CD4-positive, alpha-beta T cell treated with Interleukin-4 for 1 hour (primary cell): ENCODE results near the gene GTF2I.
"Not testable (repeated sequence)": the region's sequence is repeated elsewhere in the genome, so short reads cannot be mapped to it uniquely, and the experiment has no call there.

ENCODE experiments used
- DNase-seq, 2 donors: peaks; one replicate each; pipeline ENCODE4 v3.0.0-alpha.2; 2020 to 2022

The GTF2I gene

DNA sequence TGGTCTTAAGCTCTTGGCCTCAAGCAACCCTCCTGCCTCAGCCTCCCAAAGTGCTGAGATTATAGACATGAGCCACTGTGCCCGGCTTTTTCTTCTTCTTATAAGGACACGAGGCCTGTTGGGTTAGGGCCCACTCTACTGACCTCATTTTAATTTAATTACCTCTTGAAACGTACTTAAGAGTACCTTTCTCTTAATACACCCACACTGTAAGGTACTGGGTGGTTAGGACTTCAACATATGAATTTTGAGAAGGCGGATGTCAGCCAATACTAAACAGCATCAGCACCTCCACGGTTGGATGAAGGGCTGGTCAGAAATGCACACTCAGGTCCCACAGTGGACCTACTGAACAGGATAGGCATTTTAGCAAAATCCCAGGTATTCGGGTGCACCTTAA, 124.2 kb downstream of the GTF2I start:
- not testable (repeated sequence) for DNase-seq

DNA sequence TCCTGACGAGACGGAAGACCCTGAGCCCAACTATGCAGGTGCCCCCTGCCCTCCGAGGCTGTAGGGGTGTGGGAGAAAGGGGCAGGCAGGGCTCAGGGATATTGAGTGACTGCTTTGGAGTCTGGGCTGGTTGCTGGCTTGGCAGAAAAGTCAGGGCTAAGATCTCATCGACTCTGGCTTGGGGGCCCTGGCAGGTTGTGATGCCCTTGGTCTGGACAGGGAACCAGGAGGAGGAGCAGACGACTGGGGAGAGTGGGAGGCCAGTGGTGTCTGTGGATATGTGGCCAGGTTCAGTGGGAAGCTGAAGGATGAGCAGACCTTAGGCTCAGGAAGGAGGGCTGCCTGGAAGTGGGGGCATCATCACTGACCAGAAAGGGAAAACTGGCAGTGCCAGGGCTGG, 126.1 kb downstream of the GTF2I start:
- not testable (repeated sequence) for DNase-seq

DNA sequence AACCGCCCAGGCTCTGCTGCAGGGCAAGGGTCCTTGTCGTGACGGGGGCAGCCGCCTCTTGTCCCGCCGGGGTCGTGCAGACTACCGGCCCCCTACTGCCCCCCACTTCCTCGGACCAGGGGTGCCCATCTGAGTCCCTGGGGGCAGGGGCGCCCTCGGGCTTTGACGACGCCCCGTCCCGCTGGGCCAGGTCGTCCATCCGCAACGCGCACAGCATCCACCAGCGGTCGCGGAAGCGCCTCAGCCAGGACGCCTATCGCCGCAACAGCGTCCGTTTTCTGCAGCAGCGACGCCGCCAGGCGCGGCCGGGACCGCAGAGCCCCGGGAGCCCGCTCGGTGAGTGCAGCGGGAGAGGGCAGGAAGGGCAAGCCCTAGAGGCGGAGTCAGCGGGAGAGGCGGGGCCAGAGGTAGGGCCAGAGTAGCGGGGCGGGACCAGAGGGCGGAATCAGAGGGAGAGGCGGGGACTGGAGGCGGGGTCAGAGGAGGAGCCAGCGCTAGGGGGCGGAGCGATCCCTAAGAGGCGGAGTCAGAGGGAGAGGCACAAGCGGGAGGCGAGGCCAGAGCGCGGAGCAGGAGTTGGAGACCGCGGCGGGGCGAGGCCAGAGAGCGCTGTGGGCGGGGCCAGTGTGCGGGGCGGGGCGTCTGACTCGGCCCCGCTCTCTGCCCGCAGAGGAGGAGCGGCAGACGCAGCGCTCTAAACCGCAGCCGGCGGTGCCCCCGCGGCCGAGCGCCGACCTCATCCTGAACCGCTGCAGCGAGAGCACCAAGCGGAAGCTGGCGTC, 131.0 kb downstream of the GTF2I start:
- peak; percentile 96 to 98 for DNase-seq

DNA sequence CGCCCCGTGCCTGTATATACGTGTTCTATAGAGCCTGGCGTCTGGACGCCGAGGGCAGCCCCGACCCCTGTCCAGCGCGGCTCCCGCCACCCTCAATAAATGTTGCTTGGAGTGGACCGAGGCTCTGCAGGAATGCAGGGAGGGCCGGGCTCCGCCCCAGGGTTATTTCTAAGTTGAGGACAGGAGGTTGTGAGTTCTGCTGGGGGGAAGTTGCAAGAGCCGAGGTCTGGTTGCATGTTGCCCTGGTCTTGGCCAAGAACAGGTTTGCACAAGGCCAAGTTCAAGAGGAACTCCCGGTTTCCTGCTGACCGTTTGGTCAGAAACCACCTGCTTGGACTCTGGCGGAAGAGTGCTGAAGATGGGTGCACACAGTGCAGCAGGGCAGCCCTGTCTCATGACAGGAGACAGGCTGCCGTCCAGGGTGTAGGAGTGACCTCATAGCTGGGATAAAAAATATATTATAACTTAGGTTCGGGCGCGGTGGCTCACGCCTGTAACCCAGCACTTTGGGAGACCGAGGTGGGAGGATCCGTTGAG, 131.8 kb downstream of the GTF2I start:
- not testable (repeated sequence) for DNase-seq

DNA sequence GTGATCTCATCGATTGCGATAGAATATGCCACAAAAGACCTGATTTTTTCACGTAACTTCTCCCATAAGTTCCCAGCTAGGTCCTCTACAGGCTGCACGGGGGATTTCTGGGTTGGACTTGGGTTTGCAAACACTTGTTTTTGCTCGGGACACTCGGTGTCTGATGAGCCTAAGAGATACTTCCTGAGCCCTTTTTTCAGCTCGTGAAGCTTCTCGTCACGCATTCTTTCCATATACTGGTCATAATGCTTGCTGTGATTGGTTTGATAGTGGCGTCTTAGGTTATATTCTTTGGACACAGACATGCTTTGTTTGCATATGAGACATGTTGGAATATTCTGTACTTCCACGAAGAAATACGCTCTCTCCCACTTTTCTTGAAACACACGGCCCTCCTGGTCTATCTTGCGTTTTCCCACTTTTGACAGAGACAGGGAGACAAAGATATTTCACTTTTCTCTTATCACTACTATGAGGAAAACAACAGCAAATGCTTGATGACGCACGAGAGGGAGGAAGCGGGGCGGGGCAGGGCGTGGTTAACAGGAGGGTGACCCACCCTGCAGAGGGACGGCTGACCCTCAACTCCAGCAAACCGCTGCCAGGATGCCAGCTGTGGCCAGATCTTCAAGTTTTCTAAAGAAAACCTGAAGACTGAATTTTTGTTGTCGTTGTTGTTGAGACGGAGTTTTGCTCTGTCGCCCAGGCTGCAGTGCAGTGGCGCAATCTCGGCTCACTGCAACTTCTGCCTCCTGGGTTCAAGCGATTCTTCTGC, 140.5 kb downstream of the GTF2I start:
- DNase-seq = peak in 1 of 2 donors; percentile 8

DNA sequence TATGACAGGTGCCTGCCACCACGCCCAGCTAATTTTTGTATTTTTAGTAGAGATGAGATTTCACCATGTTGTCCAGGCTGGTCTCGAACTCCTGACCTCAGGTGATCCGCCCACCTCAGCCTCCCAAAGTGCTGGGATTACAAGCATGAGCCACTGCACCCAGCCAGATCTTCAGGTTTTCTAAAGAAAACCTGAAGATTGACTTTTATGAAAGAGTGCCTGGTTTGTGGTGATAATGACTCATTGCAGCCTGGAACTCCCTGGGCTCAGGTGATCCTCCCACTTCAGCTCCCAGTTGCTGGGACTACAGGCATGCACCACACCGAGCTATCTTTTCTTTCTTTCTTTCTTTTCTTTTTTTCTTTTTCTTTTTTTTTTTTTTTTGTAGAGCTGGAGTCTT, 141.1 kb downstream of the GTF2I start:
- DNase-seq = not testable (repeated sequence)
